GM19351 (cell line): ENCODE measurements around the gene ADAM10.

Experiments
- ATAC-seq: cut with Tn5 transposase; IDR thresholded peaks from one replicate; pipeline ENCODE4 v1.9.1; 2021; ENCODE audit warnings: mild to moderate bottlenecking, moderate library complexity; ENCODE audit not compliant: unreplicated experiment

Gene ADAM10

GRCh38 chr15:58556028-58556361 is 193.5 kb downstream of the ADAM10 start:
- no peak for ATAC-seq

- no peak for ATAC-seq
Measured at GRCh38 chr15:58555162-58556027, 194.1 kb downstream of the ADAM10 start.

GRCh38 chr15:58554758-58555157 is 194.7 kb downstream of the ADAM10 start:
- ATAC-seq = no peak

GRCh38 chr15:58553365-58553918 is 196.1 kb downstream of the ADAM10 start:
- no peak for ATAC-seq

GRCh38 chr15:58552505-58553364 is 196.8 kb downstream of the ADAM10 start:
- ATAC-seq = no peak

GRCh38 chr15:58551764-58552504 is 197.6 kb downstream of the ADAM10 start:
- no peak for ATAC-seq

GRCh38 chr15:58551084-58551763 is 198.3 kb downstream of the ADAM10 start:
- no peak for ATAC-seq

- ATAC-seq = no peak
Measured at GRCh38 chr15:58549785-58550074, 199.8 kb downstream of the ADAM10 start.

GRCh38 chr15:58549013-58549784 is 200.3 kb downstream of the ADAM10 start:
- no peak for ATAC-seq

- no peak for ATAC-seq
Measured at GRCh38 chr15:58548308-58549012, 201.0 kb downstream of the ADAM10 start.

GRCh38 chr15:58547628-58548307 is 201.7 kb downstream of the ADAM10 start:
- ATAC-seq = no peak

- no peak for ATAC-seq
Measured at GRCh38 chr15:58546635-58547627, 202.6 kb downstream of the ADAM10 start.

- ATAC-seq = no peak
Measured at GRCh38 chr15:58546066-58546591, 203.4 kb downstream of the ADAM10 start.

GRCh38 chr15:58545307-58546065 is 204.0 kb downstream of the ADAM10 start:
- no peak for ATAC-seq

GRCh38 chr15:58544756-58545155 is 204.8 kb downstream of the ADAM10 start:
- no peak for ATAC-seq

- ATAC-seq = no peak
Measured at GRCh38 chr15:58543664-58544335, 205.7 kb downstream of the ADAM10 start.
